NCI-H345 treated with DMSO at 0.1 percent for 48 hours (cell line): ENCODE data around the gene CCDC88C.

Experiments used
- DNase-seq: peaks from one replicate; lab custom pipeline; 2025; ENCODE audit not compliant: unreplicated experiment; lab: John Stamatoyannopoulos, UW

CCDC88C gene

DNA sequence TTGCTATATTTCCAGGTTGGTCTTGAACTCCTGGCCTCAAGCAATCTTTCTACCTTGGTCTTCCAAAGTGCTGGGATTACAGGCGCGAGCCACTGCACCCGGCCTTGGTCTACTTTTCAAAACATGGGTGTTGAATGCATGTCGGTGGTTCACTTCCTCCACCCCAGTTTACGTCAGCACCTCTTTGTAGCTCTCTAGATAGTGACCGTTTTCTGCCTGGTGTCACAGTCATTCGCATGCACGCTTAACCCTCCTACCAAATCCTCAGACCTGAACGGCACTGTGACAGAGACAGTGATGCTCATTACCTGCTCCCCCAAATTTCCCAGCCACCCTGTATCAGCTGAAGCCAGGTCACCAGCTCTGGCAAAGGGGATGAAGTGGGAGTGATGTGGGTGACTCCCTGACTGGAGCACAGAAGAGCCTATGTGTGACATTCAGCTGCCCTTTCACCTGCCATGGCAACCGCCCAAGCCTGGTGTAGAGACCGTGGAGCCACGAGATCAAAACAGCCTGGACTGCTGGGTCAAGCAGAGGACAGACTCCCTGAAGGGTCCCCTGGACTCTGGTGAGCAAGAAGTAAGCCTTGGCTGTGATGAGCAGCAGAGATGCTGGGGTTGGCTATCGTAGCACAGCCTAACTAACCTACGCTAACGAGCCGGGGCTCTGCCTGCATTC, 106.9 kb downstream of the CCDC88C start:
- DNase-seq: no peak

DNA sequence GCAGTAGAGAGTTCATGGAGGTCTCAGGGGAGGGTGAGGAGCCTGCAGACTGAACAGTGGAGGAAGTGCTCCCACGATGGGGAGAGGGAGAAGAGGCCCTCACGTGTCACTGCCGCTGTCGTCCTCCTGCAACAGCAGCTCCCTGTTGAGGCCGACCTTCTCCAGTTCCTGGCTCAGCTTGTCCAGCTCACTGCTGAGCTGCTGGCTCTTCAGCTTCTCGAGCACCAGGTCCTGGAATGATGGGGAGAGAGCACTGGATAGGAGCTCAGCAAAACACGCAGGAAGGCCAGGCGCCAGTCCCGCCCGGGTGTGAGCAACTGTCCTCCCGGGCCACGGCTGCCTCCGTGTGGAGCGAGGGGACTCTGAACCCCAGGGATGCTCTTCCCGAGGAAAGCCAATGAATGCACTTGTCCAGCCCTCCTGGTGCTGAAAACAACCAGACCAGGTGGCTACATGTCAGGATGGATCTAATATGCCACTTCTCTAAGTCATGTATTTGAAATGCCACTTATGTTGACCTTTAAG, 107.8 kb downstream of the CCDC88C start:
- DNase-seq: no peak

DNA sequence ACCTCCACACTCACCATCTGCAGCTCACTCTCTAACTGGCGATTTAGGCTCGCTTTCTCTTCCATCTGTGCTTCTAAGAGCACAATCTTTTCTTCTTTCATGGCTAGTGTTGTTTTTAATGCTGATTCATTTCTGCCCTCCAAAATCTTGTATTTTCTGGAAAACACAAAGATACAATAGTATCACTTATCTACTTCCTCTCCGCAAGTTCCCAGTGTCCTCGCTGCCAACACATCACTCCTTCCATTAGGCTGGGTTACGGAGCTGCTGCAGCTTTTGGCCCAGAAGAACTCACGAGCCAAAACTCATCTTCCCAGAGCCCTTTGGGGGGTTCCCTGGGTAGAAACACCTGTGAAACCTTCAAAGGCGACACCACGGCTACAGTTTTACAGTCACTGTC, 109.3 kb downstream of the CCDC88C start:
- no peak for DNase-seq

DNA sequence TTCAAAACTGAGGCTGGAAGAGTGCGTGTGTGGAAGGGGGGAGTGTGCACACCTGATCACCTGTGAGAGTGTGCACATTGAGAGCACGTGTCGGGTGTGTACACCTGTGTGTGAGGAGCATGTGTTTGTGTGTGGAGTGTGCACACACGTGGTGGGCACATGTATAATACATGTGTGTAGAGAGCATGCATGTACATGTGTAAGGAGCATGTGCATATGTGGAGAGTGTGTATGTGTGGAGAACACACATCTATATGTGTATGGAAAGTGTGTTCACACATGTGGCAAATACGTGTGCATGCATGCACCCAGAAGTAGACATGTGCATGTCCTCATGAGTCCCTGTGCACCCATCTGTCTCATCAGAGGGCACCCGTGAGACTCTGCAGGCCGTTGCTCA, 110.0 kb downstream of the CCDC88C start:
- no peak for DNase-seq

DNA sequence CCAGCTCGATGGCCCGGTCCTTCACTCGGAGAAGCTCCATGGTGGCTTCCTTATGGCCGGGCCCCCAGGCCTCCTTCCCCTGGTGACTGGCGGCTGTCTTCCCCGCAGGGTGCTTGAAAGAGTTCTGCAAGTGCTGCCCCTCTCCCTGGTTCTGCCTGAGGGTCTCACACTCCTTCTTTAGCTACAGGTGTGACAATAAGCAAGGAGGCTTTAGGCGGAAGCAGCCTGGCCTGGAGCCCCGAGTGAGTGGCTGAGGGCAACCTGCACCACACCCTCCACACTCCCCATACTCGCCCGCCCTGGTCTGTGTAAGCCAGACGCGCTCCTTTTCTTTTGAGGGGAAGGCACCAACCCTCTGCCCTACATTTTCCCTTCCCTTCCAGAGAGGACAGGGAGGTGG, 110.6 kb downstream of the CCDC88C start:
- no peak for DNase-seq

DNA sequence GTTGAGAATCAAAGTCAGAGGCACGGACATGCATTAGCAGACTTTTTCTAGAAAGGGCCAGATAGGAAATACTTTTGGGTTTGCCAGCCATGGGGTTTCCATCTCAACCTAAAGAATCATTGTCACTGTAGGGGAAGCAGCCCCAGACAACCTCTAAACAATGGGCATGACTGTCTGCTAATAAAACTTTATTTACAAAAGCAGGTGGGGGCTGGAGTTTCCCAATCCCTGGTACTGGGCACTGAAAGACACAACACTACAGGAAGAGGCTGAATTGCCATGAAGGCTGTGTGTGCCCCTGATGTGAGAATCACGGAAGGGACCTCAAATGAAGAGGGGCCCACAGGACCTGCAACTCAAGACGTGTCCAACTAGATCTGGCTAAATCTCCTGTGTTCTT, 111.1 kb downstream of the CCDC88C start:
- no peak for DNase-seq

DNA sequence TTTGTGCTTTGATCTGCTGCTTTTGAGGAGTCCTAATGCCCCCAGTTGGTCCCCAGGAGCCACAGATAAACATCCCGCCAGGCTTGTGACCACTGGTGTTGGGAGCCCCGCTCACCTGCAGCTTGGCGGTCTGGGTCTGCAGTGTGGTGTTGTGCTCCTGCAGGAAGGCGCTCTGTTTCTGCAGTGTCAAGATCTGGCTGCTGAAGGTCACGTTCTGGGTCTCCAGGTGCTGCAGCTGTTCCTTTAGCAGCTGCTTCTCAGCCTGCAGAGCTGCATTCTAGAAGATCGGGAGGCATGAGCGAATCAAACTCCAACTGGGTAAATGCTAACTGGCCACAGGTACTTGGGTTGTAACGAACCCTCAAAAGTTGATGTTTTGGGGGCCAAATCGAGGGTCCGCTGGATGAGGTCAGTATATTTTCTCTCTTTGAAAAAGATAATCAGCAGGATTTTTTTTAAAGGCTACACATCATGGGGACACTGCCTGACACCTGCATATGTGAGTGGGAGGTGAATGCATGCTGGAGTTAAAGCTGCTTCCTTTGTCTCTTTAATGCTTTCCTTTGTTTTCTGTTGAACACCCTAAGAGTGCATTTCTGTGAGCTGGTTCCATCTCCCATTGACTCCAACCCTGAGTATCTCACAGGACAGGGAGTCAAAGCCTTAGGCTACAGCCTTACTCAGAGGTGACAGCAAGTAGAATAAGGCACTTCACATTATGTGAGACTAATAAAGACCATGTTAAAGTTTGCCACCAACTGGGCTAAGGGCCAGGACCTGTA, 111.8 kb downstream of the CCDC88C start:
- DNase-seq: no peak

DNA sequence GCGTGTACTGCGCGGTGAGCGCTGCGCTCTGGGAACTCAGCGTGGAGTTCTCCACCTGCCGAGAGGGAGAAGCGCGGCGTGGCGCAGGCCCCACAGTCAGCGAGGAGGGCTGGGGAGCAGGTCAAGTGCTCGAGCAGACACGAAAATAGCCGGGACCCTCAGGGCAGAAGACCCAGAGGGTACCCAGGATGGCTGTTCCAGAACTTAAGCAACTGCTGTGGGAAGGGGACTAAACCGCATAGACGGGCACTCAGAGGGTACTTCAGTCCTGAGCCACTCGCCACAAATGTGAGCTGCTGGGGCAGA, 113.7 kb downstream of the CCDC88C start:
- DNase-seq: no peak

DNA sequence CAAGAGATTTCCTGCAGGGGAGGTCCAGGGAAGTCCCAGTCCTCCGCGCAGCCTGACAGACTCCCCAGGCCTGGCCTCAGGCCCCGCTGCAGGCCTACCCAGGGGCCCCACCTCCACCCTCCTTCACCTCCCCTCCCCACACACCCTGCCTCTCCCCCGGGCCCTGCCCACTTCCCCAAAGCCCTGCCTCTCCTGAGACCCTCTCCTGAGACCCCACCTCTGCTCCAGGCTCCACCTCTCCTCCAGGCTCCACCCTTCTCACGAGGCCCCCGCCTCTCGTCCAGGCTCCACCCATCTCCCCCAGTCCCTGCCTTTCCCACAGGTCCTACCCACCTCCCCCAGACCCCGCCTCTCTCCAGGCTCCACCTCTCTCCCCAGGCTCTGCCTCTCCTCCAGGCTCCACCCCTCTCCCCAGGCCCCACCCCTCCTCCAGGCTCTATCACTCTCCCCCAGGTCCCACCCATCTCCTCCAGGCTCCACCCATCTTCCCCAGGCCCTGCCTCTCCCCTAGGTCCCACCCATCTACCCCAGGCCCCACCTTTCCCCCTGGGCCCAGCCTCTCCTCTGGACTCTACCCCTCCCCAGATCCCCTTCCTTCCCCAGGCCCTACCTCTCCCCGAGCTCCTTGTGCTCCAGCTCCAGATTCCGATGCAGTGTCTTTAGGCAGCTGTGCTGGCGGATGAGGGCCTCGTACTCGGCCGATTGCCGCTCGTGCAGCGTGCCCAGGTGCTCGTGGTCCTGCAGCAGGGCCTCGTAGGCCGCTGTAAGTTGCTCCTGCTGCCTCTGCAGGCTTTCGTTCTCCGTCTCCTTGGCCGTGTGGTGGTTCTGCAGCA, 114.3 kb downstream of the CCDC88C start:
- no peak for DNase-seq

DNA sequence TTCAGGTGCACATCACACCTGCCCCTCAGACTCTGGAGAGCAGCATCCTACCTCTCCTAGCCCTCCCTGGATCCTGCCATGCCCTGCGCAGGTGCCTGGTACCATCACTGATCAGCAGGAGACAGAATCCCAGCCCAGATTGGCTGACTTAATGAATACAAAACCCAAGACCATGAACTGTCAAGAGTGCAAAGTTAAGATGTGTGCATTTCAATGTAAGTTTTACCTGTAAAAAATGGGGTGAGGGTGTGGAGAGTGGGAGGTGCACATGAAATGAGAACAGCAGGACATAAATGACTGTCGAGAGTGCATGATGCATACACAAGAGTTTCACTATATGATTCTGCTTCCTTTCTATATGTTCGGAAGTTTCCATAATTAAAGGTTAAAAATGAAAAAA, 115.2 kb downstream of the CCDC88C start:
- DNase-seq: no peak

DNA sequence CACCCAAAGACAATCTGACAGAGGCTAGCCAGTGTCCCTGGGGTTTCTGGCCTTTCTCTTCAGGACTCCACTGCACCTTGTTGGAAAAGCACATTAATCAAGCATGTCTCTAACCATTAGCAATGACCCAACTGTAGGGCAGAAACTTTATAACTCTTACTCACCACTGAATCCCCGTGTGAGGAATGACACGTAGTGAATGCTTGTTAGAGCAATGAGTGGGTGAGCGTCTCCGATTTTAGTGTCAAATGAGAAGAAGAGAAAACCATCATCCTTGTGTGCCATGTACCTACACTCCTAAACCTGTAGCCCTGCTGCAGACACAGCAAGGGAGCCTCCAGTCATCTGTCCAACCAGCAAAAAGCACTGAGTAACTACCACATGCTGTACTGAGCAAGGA, 116.7 kb downstream of the CCDC88C start:
- no peak for DNase-seq

DNA sequence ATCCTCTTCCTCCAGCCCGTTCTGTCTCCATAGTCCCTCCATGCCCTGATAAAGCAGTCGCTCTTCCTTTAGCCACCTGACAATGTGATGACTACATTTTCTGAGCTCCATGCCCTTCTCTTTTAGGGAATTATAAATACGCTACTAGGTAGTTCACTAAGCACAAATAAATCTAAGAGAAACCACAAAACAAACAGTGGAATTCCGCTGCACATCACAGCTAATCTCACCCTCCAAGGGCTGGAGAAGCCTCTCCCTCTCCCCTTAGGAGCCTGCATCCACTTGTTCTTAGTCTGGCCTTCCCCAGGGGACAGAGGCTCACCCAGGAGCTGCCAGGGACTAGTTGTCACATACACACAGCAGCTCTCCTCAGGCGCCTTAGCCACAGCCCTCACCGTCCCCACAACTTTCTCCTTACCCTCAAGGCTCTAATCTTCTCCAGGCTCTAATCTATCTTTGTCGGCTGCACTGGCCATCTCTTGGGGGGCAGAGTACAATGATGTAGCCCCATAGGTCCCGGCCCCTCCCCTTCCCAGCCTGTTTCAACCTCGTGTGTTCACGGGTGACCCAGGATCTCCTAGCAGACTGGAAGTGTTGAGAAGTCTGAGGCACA, 117.2 kb downstream of the CCDC88C start:
- DNase-seq: no peak

DNA sequence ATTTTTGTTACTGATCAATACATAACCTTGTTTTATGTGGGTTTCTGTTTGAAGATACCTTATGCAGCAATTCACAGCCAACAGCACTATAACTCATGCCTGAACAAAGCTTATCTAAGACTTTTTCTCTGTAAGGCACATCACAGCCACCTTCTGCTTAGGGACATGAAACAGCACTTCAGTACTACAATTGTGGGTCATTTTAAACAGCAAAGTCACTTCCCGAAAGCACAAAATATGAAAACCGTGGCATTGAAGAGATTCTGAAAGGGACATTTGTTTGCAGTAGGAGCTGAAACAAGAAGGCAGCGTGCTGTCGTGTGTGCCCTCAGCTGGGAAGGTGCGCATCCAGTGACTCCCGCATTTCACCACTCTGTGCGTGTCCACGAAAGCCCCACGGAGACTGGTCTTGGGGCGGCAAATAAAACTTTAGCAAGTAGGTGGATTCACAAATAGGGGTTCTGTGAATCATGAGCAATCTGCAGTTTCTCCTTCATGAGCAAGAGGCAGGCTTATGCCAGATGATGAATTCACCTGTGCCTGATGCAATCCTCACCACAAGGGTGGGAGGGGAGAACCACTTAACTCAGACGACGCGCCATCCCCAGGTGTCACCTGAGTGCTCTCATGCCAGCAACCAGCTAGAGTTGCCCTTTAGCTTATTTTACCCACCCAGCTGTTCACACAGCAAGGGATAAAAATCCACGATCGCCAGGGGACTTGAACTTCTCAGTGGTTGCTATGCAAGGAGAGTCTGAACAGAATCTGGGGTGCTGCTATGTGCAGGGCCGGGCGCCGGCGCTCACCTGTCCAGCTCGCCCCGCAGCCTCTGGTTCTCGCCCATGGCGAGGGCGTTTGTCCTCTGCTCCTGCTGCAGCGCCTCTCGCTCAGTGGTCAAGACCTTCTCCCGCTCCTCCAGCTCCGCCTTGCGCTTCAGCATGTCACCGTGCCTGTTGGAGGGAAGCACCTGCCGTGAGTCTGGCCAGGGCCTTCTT, 118.2 kb downstream of the CCDC88C start:
- peak; percentile 56 for DNase-seq

DNA sequence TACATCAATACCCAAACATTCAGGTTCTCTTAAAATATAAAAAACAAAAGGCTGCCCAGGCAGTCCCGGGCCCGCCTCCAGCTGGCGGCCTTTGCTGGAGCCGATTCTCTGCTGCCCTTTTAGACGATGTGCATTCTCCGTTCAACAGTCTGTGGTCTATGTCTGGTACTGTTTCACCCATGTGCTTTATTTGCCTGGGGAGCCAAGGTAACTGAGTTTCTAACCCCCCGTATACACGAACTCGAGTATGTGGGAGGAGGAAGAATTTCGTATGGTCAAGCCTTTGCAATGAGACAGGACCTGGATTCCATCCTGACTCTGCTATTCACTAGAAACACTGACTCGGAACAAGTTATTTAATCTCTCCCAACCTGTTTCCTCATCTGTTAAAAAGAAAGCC, 119.0 kb downstream of the CCDC88C start:
- DNase-seq: no peak

DNA sequence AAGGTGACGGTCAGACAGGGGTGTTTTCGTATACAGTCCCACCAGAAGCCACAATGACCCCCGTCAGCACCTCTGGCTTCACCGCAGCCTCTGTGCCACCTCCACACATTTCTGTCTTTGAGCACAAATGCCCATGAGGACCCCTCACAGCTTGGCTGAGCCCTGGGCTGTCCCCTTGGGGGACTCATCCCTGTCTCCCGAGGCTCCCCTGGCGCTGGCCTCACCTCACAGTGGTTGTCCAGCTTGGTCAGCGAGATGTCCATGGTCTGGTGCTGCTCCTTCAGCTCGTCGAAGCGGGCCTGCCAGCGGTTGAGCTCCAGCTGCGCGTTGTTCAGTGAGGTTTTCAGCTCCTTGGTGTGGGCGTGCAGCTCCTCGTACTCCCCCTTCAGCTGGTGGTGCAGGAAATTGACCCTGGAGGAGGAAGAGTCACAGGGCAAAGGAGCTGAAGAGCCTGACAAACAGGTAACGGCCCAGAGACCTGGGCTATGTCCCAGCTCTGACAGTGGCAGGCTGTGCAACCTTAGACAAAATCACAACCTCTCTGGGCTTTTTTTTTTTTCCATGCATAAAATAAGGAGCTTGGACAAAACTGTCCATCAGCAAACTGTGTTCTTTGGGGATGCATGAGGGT, 120.4 kb downstream of the CCDC88C start:
- DNase-seq: no peak

DNA sequence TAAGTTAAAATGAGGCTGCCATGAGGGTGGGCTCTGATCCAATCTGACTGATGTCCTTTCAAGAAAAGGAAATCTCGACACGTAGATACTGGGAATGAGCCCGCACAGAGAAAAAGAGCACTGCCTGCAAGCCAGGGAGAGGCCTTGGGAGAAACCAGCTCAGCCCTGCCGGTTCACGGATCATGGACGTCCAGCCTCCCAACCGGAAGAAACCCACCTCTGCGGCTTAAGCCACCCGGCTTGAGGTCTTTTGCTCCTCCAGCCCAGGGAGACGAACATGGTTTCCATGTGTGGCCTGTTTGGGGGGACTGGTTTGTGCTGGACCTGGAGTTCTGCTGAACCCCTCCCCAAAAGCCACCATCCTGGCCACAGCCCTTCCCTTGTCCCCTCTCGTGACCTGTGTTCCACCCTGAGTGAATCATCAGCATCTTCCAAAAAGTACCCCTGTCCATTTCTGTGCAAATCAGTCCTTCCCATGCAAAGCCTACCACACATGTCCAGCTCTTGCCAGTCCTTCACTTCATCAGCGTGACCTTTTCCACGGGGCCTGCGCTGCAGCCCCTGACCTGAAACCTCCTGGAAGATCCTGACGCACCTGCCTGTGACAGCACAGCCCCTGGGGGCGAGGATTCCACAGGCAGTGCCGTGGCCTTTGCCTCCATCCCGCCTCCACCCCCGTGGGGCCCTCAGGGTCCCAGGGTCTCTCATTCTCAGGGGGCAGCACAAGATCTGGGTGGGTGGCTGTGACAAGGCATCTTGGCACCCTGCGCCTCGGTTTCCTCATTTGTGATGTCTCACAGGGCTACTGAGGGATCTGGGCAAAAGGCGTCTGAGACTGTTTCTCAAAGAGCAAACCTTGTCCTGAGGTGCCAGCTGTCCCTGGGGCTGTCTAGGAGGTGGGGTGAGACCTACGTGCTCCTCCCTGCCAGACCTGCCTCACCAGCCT, 121.5 kb downstream of the CCDC88C start:
- no peak for DNase-seq

DNA sequence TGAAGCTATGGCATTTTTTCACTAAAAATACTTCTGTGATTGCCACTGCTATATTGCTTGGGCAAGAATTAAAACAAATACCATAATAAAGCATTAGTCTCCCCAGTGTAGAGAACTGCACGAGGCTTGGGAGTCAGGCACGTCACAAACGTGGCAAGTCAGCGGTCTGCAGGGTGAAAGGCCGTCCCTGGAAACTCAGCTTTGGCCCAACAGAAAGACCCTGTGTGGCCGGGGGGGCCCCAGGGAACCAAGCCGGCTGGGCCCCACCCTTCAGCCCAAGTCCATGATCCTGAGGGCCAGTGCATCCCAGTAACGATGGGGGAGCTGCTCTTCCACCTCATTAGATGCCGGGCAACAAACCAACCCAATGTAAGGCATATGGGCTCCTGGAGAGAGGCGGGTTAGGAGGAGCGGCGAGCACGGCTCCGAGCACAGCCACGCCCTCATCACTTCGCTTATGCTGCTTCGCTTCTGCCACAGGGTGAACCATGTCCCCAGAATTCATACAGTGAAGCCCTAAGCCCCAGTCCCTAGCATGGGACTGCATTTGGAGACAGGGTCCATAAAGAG, 122.3 kb downstream of the CCDC88C start:
- DNase-seq: no peak

DNA sequence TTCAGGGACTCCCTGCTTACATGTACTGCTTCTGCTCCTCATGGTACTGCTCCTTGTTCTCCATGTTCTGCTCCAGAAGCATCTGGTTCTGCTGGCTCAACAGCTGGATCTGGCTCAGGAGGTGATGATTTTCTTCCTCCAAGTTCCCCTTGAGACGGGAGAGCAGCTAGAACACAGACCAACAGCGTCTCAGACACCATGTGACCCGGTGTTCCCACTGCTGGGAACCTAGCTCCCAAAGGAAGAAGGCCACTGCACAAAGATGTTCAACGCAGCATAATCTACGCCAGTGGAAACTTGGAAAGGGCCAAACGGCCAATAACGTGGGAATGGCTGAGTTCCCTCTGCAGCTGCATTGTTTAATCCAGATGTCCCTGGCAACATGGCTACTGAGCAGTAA, 123.5 kb downstream of the CCDC88C start:
- no peak for DNase-seq
